CD14-positive monocyte (primary cell): ENCODE measurements around the gene ROBO2. TPM values are rescaled to one million over a fixed set of nuclear protein-coding genes. Genes with fewer than 3 reads are reported as not detected.

ENCODE experiments used
- DNase-seq, 3 donors: peaks; one replicate each; pipeline ENCODE4 v3.0.0-alpha.2; 2011 to 2022
- H2AFZ ChIP-seq: 2 replicates; pipeline ENCODE4 v1.6.0; 2012; ENCODE audit warnings: mild to moderate bottlenecking, low read depth, low read length, inconsistent platforms; ENCODE audit not compliant: insufficient read depth, poor library complexity, severe bottlenecking
- H3K27ac ChIP-seq, 2 donors: 1 replicate in 1 of 2; 2 replicates in 1 of 2; pipeline ENCODE4 v1.5.1; 2012 to 2013; ENCODE audit warnings: low read length in 2 of 2, control low read depth in 1 of 2, inconsistent platforms in 1 of 2, low read depth in 1 of 2, mild to moderate bottlenecking in 1 of 2
- H3K27me3 ChIP-seq, 2 donors: one replicate each; pipeline versions ENCODE4 v1.6.0 to v1.6.1; 2011 to 2013; ENCODE audit warnings: low read length in 2 of 2; ENCODE audit not compliant: control insufficient read depth in 2 of 2, insufficient read depth in 2 of 2
- H3K36me3 ChIP-seq, 2 donors: replicated peaks in 1 of 2; 1 replicate in 1 of 2; 2 replicates in 1 of 2; pipeline versions ENCODE4 v1.5.1 to v1.6.1; 2012 to 2013; ENCODE audit warnings: low read length in 2 of 2, control low read depth in 1 of 2, inconsistent platforms in 1 of 2, mild to moderate bottlenecking in 1 of 2; ENCODE audit not compliant: insufficient read depth in 2 of 2, control insufficient read depth in 1 of 2
- H3K4me1 ChIP-seq, 2 donors: 1 replicate in 1 of 2; 2 replicates in 1 of 2; pipeline versions ENCODE4 v1.5.1 to v1.6.1; 2012 to 2013; ENCODE audit warnings: low read length in 2 of 2, control low read depth in 1 of 2, inconsistent platforms in 1 of 2, mild to moderate bottlenecking in 1 of 2, moderate library complexity in 1 of 2; ENCODE audit not compliant: insufficient read depth in 2 of 2, control insufficient read depth in 1 of 2
- H3K4me2 ChIP-seq: replicated peaks from 2 replicates; pipeline ENCODE3; 2012; ENCODE audit warnings: low read length, moderate library complexity, mild to moderate bottlenecking; ENCODE audit not compliant: poor library complexity, severe bottlenecking; ENCODE audit errors: extremely low read depth
- H3K4me3 ChIP-seq, 3 experiments: fragments of 200-600 bp in 1 of 3; sonication (generic) in 1 of 3; replicated peaks in 1 of 3; 1 replicate in 2 of 3; 2 replicates in 1 of 3; pipeline ENCODE4 v1.5.1; 2011 to 2013; ENCODE audit warnings: low read length in 3 of 3, mild to moderate bottlenecking in 3 of 3, control low read depth in 2 of 3, low read depth in 2 of 3, inconsistent platforms in 1 of 3, moderate library complexity in 1 of 3
- H3K79me2 ChIP-seq: 2 replicates; pipeline ENCODE4 v1.6.0; 2012; ENCODE audit warnings: mild to moderate bottlenecking, control low read depth, inconsistent platforms, low read length, moderate library complexity; ENCODE audit not compliant: insufficient read depth
- H3K9ac ChIP-seq: 2 replicates; pipeline ENCODE4 v1.6.0; 2017; ENCODE audit warnings: low read length, mild to moderate bottlenecking; ENCODE audit not compliant: insufficient read depth, poor library complexity, severe bottlenecking
- H3K9me3 ChIP-seq, 2 donors: replicated peaks in 1 of 2; 1 replicate in 1 of 2; 2 replicates in 1 of 2; pipeline versions ENCODE4 v1.5.1 to v1.6.1; 2012 to 2013; ENCODE audit warnings: low read length in 2 of 2, control low read depth in 1 of 2; ENCODE audit not compliant: control insufficient read depth in 1 of 2, insufficient read depth in 1 of 2
- H4K20me1 ChIP-seq: 2 replicates; pipeline ENCODE4 v1.6.0; 2012; ENCODE audit warnings: mild to moderate bottlenecking, low read length, control low read depth, moderate library complexity; ENCODE audit not compliant: insufficient read depth
- H3K27ac Mint-ChIP-seq, 7 donors: one replicate each; pipeline ENCODE4 v1.8.0; 2020; ENCODE audit warnings: mild to moderate bottlenecking in 7 of 7, mixed read lengths in 7 of 7, moderate library complexity in 6 of 7, inconsistent platforms in 2 of 7
- H3K27me3 Mint-ChIP-seq, 3 donors: one replicate each; pipeline ENCODE4 v1.8.0; 2021 to 2022; ENCODE audit warnings: low read depth in 3 of 3, mild to moderate bottlenecking in 3 of 3, mixed read lengths in 3 of 3, moderate library complexity in 3 of 3, inconsistent platforms in 1 of 3
- H3K36me3 Mint-ChIP-seq, 2 donors: one replicate each; pipeline ENCODE4 v1.8.0; 2020; ENCODE audit warnings: mixed read lengths in 2 of 2, inconsistent platforms in 1 of 2, mild to moderate bottlenecking in 1 of 2
- H3K4me1 Mint-ChIP-seq: one replicate; pipeline ENCODE4 v1.8.0; 2020; ENCODE audit warnings: mild to moderate bottlenecking, mixed read lengths
- H3K4me3 Mint-ChIP-seq, 2 donors: one replicate each; pipeline ENCODE4 v1.8.0; 2020; ENCODE audit warnings: mild to moderate bottlenecking in 2 of 2, mixed read lengths in 2 of 2, moderate library complexity in 1 of 2
- H3K9me3 Mint-ChIP-seq, 7 donors: one replicate each; pipeline ENCODE4 v1.8.0; 2020 to 2022; ENCODE audit warnings: mixed read lengths in 7 of 7, mild to moderate bottlenecking in 6 of 7, moderate library complexity in 6 of 7, inconsistent platforms in 2 of 7
- CTCF ChIP-seq: fragments of 200-600 bp; IDR thresholded peaks from one replicate; pipeline ENCODE4 v1.8.0; 2022; ENCODE audit warnings: antibody characterized with exemption, mild to moderate bottlenecking
- WGBS: methylation state at CpG from one replicate; pipeline ENCODE4 v1.1.5; 2013; ENCODE audit warnings: missing lambda C conversion rate; ENCODE audit not compliant: insufficient coverage; 5-methylcytosine and 5-hydroxymethylcytosine counted together
- intact Hi-C, 2 donors: fragments of 100-400 bp; cut with micrococcal nuclease; formaldehyde crosslinking; loops; one replicate each; pipeline versions ENCODE4 v1.15.0 to v1.15.1; 2023
- polyA plus RNA-seq, 3 donors: library from polyadenylated mRNA; depleted of rRNA in 1 of 3; unstranded in 2 of 3; stranded (reverse) in 1 of 3; fragments of 300-500 nt in 2 of 3; fragments of >200 nt in 1 of 3; fragmentation: Illumina TruSeq in 2 of 3; gene quantifications; 1 replicate in 2 of 3; 2 replicates in 1 of 3; pipeline ENCODE4 v1.2.3, GENCODE V29; 2012 to 2021

The ROBO2 gene
- polyA plus RNA-seq, 3 donors: not detected

GRCh38 chr3:77686560-77686959 is 646.7 kb downstream of the ROBO2 start:
- no peaks in the 10 kb centered on the region for H3K79me2 ChIP-seq
- intact Hi-C loops: no loop called here
- no peak for TF ChIP-seq CTCF
- H3K27me3 Mint-ChIP-seq: no peaks in the 10 kb centered on the region
- no peak overlapping the region for H3K4me3 Mint-ChIP-seq
- peaks cover 3 to 15% (median 5%) of the 10 kb centered on the region in 7 donors for H3K9me3 Mint-ChIP-seq
- no peaks in the 10 kb centered on the region for H3K36me3 ChIP-seq
- H3K27ac Mint-ChIP-seq: no peak overlapping the region
- H3K4me1 ChIP-seq: no peaks in the 10 kb centered on the region
- no peak overlapping the region for H3K27ac ChIP-seq
- H3K36me3 Mint-ChIP-seq: no peaks in the 10 kb centered on the region
- H4K20me1 ChIP-seq: no peaks in the 10 kb centered on the region
- H2AFZ ChIP-seq: no peak overlapping the region
- H3K27me3 ChIP-seq: no peaks in the 10 kb centered on the region
- no peak for DNase-seq
- no peaks in the 10 kb centered on the region for H3K4me1 Mint-ChIP-seq
- peaks cover 13 to 17% of the 10 kb centered on the region in 2 donors for H3K9me3 ChIP-seq
- WGBS: 0% methylated on average over 1 of the region's 2 CpGs
- no peak overlapping the region for H3K4me3 ChIP-seq
- H3K4me2 ChIP-seq: no peak overlapping the region
- H3K9ac ChIP-seq: no peak overlapping the region

DNA sequence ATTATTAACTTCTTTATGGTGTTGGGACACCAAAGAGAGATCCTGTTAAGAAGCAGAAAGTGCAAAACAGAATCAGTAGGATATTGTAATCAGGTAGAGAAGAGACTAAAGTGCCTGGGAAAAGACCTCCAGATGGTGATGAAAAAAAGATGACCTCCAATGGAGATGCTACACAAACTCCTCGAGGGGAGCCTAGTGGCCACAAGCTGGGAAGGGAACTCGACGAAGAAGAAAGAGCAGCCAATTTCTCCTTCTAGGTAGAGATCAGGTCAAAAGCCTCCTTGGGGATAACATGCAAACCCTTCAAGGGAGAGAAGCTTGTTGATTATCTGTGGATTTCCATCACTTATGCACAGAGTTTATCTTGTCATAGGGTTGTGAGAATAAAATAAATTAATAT is 647.6 kb downstream of the ROBO2 start:
- no CpG with 5 or more reads among the region's 3 CpGs for WGBS
- Histone ChIP-seq H3K4me2 (no peak overlapping the region), H4K20me1 (no peaks in the 10 kb centered on the region), H2AFZ (no peak overlapping the region), H3K9me3 (peaks cover 3 to 9% of the 10 kb centered on the region in 2 donors), H3K27ac (no peak overlapping the region), H3K9ac (no peak overlapping the region), H3K36me3 (no peaks in the 10 kb centered on the region), H3K27me3 (no peaks in the 10 kb centered on the region), H3K79me2 (no peaks in the 10 kb centered on the region), H3K4me1 (no peaks in the 10 kb centered on the region), H3K4me3 (no peak overlapping the region)
- Mint-ChIP-seq H3K36me3 (no peaks in the 10 kb centered on the region), H3K4me1 (no peaks in the 10 kb centered on the region), H3K27ac (no peak overlapping the region), H3K9me3 (peaks cover 0 to 7% (median 3%) of the 10 kb centered on the region in 7 donors), H3K27me3 (no peaks in the 10 kb centered on the region), H3K4me3 (no peak overlapping the region)
- intact Hi-C loops: no loop called here
- no peak for TF ChIP-seq CTCF
- DNase-seq: no peak
